GM12865 (cell line): ENCODE results near the gene CEMP1.

Experiments
- DNase-seq: peaks from one replicate; pipeline ENCODE4 v3.0.0; 2010; ENCODE audit warnings: low read depth
- H3K4me3 ChIP-seq: 2 replicates; pipeline ENCODE4 v1.5.1; 2011; ENCODE audit warnings: mild to moderate bottlenecking, low read depth, low read length, control low read depth
- TF ChIP-seq, protein P1 (sequence below): IDR thresholded peaks from 2 replicates; pipeline ENCODE4 v1.5.1; 2011; ENCODE audit warnings: low read length, control low read depth, low read depth, inconsistent platforms; ENCODE audit not compliant: insufficient read depth; ENCODE audit errors: missing control alignments

Gene CEMP1

DNA sequence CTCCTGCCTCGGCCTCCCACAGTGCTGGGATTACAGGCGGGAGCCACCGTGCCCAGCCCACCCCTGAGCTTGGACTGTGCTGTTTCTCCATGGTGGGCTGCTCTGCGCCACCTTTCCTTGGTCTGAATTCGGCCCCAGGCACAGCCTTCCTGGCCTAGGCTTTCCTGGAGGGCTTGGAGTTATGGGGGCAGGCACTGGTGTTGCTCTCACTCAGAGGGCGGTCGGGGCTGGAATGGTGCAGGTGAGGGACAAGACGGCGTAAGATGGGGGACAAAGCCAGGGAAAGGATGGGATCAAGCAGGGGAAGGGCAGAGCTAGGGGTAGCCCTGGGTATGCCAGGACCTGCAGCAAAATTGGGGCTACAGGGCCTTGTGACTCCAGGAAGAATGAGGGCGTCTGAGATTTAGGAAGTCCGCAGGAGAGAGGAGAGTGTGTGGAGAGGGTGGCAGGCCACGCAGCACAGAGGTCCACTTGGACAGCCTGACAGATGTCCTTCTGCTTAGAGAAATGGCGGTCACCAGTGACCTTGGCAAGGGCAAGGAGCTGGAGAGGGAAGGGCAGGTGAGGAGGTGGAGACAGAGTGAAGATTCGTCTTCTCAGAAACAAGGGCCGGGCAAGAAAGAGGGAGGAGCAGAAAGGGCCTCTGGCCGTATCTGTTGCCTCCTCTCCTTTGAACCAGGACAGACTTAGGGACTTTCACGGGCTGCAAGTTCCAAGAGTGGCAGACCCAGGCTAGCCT, 19.0 kb downstream of the CEMP1 start:
- TF ChIP-seq, protein P1, sequence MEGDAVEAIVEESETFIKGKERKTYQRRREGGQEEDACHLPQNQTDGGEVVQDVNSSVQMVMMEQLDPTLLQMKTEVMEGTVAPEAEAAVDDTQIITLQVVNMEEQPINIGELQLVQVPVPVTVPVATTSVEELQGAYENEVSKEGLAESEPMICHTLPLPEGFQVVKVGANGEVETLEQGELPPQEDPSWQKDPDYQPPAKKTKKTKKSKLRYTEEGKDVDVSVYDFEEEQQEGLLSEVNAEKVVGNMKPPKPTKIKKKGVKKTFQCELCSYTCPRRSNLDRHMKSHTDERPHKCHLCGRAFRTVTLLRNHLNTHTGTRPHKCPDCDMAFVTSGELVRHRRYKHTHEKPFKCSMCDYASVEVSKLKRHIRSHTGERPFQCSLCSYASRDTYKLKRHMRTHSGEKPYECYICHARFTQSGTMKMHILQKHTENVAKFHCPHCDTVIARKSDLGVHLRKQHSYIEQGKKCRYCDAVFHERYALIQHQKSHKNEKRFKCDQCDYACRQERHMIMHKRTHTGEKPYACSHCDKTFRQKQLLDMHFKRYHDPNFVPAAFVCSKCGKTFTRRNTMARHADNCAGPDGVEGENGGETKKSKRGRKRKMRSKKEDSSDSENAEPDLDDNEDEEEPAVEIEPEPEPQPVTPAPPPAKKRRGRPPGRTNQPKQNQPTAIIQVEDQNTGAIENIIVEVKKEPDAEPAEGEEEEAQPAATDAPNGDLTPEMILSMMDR = no peak
- no peak for DNase-seq

DNA sequence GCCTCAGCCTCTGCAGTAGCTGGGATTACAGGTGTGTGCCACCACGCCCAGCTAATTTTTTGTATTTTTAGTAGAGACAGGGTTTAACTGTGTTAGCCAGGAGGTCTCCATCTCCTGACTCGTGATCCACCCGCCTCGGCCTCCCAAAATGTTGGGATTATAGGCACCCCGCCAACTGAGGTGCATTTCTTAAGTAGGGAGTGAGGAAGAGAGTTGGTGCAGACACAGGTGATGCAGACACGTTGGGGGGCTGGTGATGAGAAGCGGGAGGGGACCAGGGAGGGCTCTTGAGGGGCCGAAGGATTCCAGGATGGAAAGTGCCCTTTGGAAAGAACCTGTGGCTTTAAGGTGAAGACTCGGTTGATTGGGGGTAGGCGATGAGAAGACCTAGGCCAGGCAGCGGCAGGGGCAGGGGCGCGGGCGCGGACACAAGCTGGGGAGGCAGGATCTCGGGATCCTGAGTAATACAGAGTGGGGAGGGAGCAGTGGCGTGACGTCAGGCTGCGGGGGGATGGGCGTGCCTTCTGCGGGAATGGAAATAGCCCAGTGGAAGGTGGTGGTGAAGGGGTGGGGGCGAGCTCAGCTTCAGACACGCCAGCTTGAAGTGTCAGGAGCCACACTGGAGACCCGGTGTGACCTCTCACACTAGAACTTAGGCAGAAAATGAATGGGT, 19.9 kb downstream of the CEMP1 start:
- H3K4me3 ChIP-seq = no peak overlapping the region

More for the DNA sequence above, 19.0 kb downstream of the CEMP1 start:
- no peak overlapping the region for H3K4me3 ChIP-seq

GRCh38 chr16:2508722-2509400, 22.3 kb downstream of the CEMP1 start:
- TF ChIP-seq, protein P1 = no peak
- DNase-seq = no peak
- H3K4me3 ChIP-seq = no peak overlapping the region

More for the DNA sequence above, 19.9 kb downstream of the CEMP1 start:
- TF ChIP-seq, protein P1 = no peak
- DNase-seq = no peak

DNA sequence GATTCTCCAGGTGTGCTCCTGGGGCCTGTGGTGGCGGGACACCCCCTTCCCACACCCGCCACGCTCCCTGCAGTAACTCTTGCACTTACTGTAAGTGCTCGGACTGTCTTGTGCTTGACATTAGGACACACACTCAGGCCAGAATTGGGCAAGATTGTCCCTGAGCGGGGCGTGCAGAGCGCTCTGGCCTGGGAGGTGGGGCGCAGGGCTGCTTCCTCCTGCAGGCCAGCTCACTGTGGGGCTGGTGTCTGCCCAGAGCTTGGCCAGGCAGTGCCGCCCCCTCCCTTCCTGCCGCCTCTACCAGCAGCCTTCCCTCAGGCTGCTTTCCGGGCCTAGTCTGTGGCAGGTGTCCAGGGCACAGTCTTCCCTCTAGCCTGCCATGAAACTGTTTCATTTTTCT, 23.5 kb downstream of the CEMP1 start:
- DNase-seq = no peak
- TF ChIP-seq, protein P1 = no peak
- H3K4me3 ChIP-seq = no peak overlapping the region

- DNase-seq = peak; percentile 79
- H3K4me3 ChIP-seq = no peak overlapping the region
- TF ChIP-seq, protein P1 = peak; percentile 14
Measured at GRCh38 chr16:2507052-2507659, 24.1 kb downstream of the CEMP1 start.

DNA sequence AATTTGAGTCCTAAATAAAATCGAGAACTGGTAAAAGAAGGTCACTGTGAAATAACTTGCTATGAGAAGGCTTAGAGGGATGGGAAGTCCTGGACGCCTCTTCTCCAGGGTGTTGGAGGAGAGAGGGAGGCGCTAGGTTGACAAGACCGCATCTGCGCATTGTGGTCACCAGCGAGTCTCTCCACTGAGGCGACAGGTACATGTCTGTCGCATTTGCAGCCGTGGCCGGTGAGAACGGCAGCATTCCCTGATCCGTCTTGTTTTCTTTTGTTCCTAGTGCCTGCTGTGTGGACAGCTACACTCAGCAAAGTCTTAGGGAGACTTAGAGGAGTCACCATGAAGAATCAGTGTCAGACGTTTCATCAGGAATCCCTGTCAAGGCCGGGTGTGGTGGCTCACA, 25.5 kb downstream of the CEMP1 start:
- TF ChIP-seq, protein P1 = no peak
- DNase-seq = no peak
- H3K4me3 ChIP-seq = no peak overlapping the region
